Stimulated activated CD4-positive, alpha-beta T cell treated with anti-CD3 and anti-CD28 coated beads, Interleukin-4, amount 100 ng/mL, for 24 hours (primary cell): Measurements from ENCODE around the gene CCDC90B.
"Not testable (repeated sequence)": the region's sequence is repeated elsewhere in the genome, so short reads cannot be mapped to it uniquely, and the experiment has no call there.

Experiments
- DNase-seq: peaks from one replicate; pipeline ENCODE4 v3.0.0-alpha.2; 2020

The CCDC90B gene

GRCh38 chr11:83285771-83286528 lies at the start of gene CCDC90B:
Gene CCDC90B (minus strand): TSS chr11:83286367. CDS start chr11:83285972, 395 bp downstream.
- peak; percentile 95 for DNase-seq

GRCh38 chr11:83335446-83336070 lies 49.4 kb upstream of the CCDC90B start:
- no peak for DNase-seq

- no peak for DNase-seq
These were observed 44.1 kb upstream of the CCDC90B start for GRCh38 chr11:83330303-83330702.

GRCh38 chr11:83326326-83326725 lies 40.2 kb upstream of the CCDC90B start:
- no peak for DNase-seq

- DNase-seq, result no peak
These were observed 33.2 kb upstream of the CCDC90B start for GRCh38 chr11:83319346-83319745.

GRCh38 chr11:83318931-83319330 lies 32.8 kb upstream of the CCDC90B start:
- DNase-seq, result no peak

- no peak for DNase-seq
These were observed 31.9 kb upstream of the CCDC90B start for GRCh38 chr11:83317757-83318690.

- DNase-seq, result not testable (repeated sequence)
These were observed 30.7 kb upstream of the CCDC90B start for GRCh38 chr11:83316897-83317268.

GRCh38 chr11:83316143-83316896 lies 30.2 kb upstream of the CCDC90B start:
- DNase-seq, result not testable (repeated sequence)

GRCh38 chr11:83312430-83312829 lies 26.3 kb upstream of the CCDC90B start:
- DNase-seq, result no peak

GRCh38 chr11:83311701-83312100 lies 25.5 kb upstream of the CCDC90B start:
- no peak for DNase-seq

GRCh38 chr11:83310718-83311117 lies 24.6 kb upstream of the CCDC90B start:
- no peak for DNase-seq

- not testable (repeated sequence) for DNase-seq
These were observed 22.4 kb upstream of the CCDC90B start for GRCh38 chr11:83308536-83308935.

GRCh38 chr11:83306200-83307080 lies 20.3 kb upstream of the CCDC90B start:
- DNase-seq, result no peak

GRCh38 chr11:83303316-83303715 lies 17.1 kb upstream of the CCDC90B start:
- DNase-seq, result no peak

GRCh38 chr11:83302151-83302550 lies 16.0 kb upstream of the CCDC90B start:
- no peak for DNase-seq

GRCh38 chr11:83299681-83300080 lies 13.5 kb upstream of the CCDC90B start:
- DNase-seq, result no peak

GRCh38 chr11:83294208-83294607 lies 8.0 kb upstream of the CCDC90B start:
- DNase-seq, result no peak

GRCh38 chr11:83293457-83293774 lies 7.2 kb upstream of the CCDC90B start:
- no peak for DNase-seq

- DNase-seq, result peak; percentile 41
These were observed 6.7 kb upstream of the CCDC90B start for GRCh38 chr11:83292709-83293456.

GRCh38 chr11:83287631-83288030 lies 1.5 kb upstream of the CCDC90B start:
- DNase-seq, result no peak
